ENCODE measurements around the gene EIF3L.
A peak's percentile ranks its signal among the peaks of the same experiment; 100 is the strongest.
"Not testable (repeated sequence)": the region's sequence is repeated elsewhere in the genome, so short reads cannot be mapped to it uniquely, and the experiment has no call there.

Gene EIF3L

DNA sequence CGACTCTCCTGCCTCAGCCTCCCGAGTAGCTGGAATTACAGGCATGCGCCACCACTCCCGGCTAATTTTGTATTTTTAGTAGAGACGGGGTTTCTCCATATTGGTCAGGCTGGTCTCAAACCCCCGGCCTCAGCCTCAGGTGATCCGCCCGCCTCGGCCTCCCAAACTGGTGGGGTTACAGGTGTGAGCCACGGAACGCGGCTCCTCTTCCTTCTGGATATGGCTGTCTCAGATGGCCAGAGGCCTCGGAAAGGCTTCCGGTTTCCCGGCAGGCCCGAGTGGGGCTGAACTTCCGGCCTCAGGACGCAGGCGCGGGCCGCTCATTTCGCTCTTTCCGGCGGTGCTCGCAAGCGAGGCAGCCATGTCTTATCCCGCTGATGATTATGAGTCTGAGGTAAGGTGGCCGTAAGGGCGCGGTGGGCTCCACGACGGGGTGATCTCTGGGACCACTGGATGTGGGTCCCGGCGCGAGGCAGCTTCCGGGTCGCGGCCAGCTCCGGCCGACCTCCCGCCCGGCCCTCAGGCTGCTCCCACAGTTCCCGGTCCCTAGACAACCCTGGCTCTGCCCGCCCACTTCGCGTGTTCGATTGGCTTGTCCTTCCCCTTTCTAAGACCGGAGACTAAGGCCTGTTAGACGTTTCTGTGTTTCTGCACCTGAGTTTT is at the start of gene EIF3L:
Gene EIF3L, plus strand, starts transcription at position 331 of the 663 bp plus-strand sequence. Its CDS starts 31 bp downstream, at position 362.
- peak; percentile 92 for DNase-seq
- Mint-ChIP-seq H3K36me3 (ENCODE audit: low read depth) (peaks cover 69% of the 10 kb centered on the region), H3K4me3 (peak within 1 kb of the TSS; percentile 93), H3K27me3 (no peaks in the 10 kb centered on the region), H3K27ac (peak within 1 kb of the TSS; percentile 99), H3K4me1 (ENCODE audit: low read depth) (peaks cover 53% of the 10 kb centered on the region), H3K9me3 (peaks cover 3% of the 10 kb centered on the region)

DNA sequence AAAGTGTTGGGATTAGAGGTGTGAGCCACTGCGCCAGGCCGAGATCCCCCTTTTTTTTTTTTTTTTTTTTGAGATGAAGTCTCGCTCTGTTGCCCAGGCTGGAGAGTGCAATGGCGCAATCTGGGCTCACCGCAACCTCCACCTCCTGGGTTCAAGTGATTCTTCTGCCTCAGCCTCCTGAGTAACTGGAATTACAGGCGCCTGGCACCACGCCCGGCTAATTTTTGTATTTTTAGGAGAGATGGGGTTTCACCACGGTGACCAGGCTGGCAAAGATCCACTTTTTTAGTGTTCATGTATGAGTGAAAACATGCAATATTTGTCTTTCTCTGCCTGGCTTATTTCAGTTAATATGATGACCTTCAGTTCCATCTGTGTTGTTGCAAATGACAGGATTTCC is 49.2 kb upstream of the EIF3L start:
- not testable (repeated sequence) for H3K27ac Mint-ChIP-seq; DNase-seq; H3K36me3 Mint-ChIP-seq (ENCODE audit: low read depth); H3K9me3 Mint-ChIP-seq; H3K4me3 Mint-ChIP-seq
- H3K4me1 Mint-ChIP-seq (ENCODE audit: low read depth): peaks cover 17% of the 10 kb centered on the region
- peaks cover 25% of the 10 kb centered on the region for H3K27me3 Mint-ChIP-seq

GRCh38 chr22:37801946-37802309 is 47.3 kb upstream of the EIF3L start:
- H3K4me3 Mint-ChIP-seq: peak overlapping the region; percentile 57
- peaks cover 43% of the 10 kb centered on the region for H3K27me3 Mint-ChIP-seq
- no peaks in the 10 kb centered on the region for H3K36me3 Mint-ChIP-seq (ENCODE audit: low read depth)
- no peak for DNase-seq
- no peaks in the 10 kb centered on the region for H3K9me3 Mint-ChIP-seq
- H3K27ac Mint-ChIP-seq: no peak overlapping the region
- H3K4me1 Mint-ChIP-seq (ENCODE audit: low read depth): peaks cover 31% of the 10 kb centered on the region

DNA sequence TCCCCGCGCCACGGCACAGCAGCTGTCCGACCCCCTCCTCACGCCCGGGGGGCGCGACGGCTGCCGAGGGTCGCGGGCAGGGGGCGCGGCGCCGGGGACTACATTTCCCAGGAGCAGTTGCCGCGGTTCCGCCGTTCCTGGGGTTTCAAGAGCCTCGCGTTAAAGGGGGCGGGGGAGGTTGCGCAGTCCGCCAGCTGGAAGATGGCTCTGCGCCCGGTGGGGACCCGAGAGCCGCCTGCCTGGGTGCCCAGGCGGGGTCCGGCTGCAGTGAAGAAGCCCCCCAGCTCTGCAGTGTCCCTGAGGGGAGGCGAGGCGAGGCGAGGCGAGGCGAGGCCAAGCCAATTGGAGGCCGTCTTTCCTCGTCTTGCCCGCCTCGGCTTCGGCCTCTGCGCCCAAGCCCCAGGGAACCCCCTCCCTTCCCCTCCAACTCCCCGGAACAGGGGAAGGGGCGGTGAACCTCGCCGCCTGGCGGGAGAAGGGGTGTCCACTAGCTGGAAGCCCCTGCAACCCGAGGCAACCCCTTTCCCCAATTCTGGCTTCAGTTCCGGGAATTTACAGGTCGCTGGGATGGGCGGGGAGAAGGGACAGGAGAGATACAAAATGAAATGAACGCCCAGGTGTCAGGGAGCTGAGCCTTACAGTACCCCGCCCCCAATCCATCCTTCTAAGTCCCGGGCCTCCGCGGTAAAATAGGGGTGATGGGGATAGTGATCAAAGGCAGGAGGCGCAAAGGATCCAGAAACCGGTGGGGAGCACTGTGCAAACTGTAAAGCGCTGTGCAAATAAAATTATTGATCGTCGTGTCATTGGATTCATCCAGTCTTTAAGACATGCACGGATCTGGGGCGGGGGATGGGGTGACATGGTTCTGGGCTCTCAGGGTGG is 46.7 kb upstream of the EIF3L start:
- DNase-seq: peak; percentile 52
- Mint-ChIP-seq H3K4me3 (peak overlapping the region; percentile 56), H3K9me3 (no peaks in the 10 kb centered on the region), H3K27me3 (peaks cover 49% of the 10 kb centered on the region), H3K36me3 (ENCODE audit: low read depth) (no peaks in the 10 kb centered on the region), H3K27ac (no peak overlapping the region), H3K4me1 (ENCODE audit: low read depth) (peaks cover 36% of the 10 kb centered on the region)

DNA sequence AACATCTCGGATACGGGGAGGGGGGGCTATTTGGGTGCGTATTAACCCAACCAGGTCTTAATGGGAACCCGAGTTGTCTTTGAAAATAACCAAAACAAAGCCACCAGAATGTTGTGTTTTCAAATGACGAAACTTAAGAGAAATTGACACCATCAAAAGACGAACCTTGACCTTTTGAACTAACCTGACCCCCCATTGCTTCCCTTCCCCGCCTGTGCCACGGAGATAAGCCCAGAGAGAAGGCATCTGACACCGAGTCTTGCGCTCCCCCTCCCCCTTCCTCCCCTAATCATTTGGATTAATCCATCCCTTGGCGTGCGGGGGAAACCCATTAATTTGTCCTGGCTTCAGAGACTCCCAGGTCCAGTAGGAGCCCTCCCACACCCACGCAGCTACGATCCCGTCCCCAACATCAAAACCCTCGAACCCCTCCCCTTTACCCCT is 46.0 kb upstream of the EIF3L start:
- Mint-ChIP-seq H3K4me1 (ENCODE audit: low read depth) (peaks cover 40% of the 10 kb centered on the region), H3K27me3 (peaks cover 56% of the 10 kb centered on the region), H3K27ac (no peak overlapping the region), H3K9me3 (no peaks in the 10 kb centered on the region), H3K36me3 (ENCODE audit: low read depth) (no peaks in the 10 kb centered on the region), H3K4me3 (peak overlapping the region; percentile 56)
- no peak for DNase-seq

- Mint-ChIP-seq H3K36me3 (ENCODE audit: low read depth) (no peaks in the 10 kb centered on the region), H3K4me3 (peak overlapping the region; percentile 49), H3K27ac (no peak overlapping the region), H3K9me3 (no peaks in the 10 kb centered on the region), H3K4me1 (ENCODE audit: low read depth) (peaks cover 44% of the 10 kb centered on the region), H3K27me3 (peaks cover 62% of the 10 kb centered on the region)
- no peak for DNase-seq
These were observed 45.4 kb upstream of the EIF3L start for GRCh38 chr22:37803639-37804351.

DNA sequence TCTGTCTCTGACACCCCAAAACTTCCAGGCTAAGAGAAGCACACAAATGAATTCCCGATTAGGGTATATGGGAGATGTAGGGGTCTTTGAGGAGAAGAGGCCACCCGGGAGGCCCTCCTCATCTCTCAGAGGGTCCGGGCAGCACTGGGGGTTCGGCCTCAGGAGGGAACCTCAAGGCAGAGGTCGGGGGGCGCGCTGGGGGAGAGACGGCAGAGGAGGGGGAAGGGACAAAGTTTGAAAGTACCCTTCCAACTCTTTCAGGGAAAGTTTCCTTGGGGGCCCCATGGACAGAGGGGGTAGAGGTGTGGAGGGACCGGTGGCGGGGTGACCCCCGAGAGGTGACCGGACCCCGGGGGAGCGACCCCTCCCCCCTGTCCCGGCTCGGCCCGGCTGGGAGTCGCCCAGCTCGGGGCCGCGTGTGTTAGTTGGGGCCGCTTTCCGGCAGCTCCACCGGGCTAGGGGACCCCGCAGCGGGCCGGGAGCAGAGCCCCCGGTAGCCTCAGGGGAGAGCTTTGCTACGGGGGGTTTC is 44.8 kb upstream of the EIF3L start:
- Mint-ChIP-seq H3K4me3 (peak overlapping the region; percentile 49), H3K9me3 (no peaks in the 10 kb centered on the region), H3K27ac (no peak overlapping the region), H3K27me3 (peaks cover 68% of the 10 kb centered on the region), H3K4me1 (ENCODE audit: low read depth) (peaks cover 44% of the 10 kb centered on the region), H3K36me3 (ENCODE audit: low read depth) (no peaks in the 10 kb centered on the region)
- DNase-seq: no peak

GRCh38 chr22:37804881-37805809 is 44.1 kb upstream of the EIF3L start:
- H3K27ac Mint-ChIP-seq: peak overlapping the region; percentile 52
- peak overlapping the region; percentile 62 for H3K4me3 Mint-ChIP-seq
- H3K4me1 Mint-ChIP-seq (ENCODE audit: low read depth): peaks cover 44% of the 10 kb centered on the region
- no peaks in the 10 kb centered on the region for H3K9me3 Mint-ChIP-seq
- DNase-seq: peak; percentile 84
- H3K27me3 Mint-ChIP-seq: peaks cover 75% of the 10 kb centered on the region
- H3K36me3 Mint-ChIP-seq (ENCODE audit: low read depth): no peaks in the 10 kb centered on the region

DNA sequence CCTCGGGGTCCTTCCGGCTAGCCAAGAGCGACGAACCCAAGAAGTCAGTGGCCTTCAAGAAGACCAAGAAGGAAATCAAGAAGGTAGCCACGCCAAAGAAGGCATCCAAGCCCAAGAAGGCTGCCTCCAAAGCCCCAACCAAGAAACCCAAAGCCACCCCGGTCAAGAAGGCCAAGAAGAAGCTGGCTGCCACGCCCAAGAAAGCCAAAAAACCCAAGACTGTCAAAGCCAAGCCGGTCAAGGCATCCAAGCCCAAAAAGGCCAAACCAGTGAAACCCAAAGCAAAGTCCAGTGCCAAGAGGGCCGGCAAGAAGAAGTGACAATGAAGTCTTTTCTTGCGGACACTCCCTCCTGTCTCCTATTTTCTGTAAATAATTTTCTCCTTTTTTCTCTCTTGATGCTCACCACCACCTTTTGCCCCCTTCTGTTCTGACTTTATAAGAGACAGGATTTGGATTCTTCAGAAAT is 43.4 kb upstream of the EIF3L start:
- Mint-ChIP-seq H3K9me3 (no peaks in the 10 kb centered on the region), H3K27ac (no peak overlapping the region), H3K4me3 (peak overlapping the region; percentile 62), H3K4me1 (ENCODE audit: low read depth) (peaks cover 44% of the 10 kb centered on the region), H3K36me3 (ENCODE audit: low read depth) (no peaks in the 10 kb centered on the region), H3K27me3 (peaks cover 74% of the 10 kb centered on the region)
- no peak for DNase-seq

DNA sequence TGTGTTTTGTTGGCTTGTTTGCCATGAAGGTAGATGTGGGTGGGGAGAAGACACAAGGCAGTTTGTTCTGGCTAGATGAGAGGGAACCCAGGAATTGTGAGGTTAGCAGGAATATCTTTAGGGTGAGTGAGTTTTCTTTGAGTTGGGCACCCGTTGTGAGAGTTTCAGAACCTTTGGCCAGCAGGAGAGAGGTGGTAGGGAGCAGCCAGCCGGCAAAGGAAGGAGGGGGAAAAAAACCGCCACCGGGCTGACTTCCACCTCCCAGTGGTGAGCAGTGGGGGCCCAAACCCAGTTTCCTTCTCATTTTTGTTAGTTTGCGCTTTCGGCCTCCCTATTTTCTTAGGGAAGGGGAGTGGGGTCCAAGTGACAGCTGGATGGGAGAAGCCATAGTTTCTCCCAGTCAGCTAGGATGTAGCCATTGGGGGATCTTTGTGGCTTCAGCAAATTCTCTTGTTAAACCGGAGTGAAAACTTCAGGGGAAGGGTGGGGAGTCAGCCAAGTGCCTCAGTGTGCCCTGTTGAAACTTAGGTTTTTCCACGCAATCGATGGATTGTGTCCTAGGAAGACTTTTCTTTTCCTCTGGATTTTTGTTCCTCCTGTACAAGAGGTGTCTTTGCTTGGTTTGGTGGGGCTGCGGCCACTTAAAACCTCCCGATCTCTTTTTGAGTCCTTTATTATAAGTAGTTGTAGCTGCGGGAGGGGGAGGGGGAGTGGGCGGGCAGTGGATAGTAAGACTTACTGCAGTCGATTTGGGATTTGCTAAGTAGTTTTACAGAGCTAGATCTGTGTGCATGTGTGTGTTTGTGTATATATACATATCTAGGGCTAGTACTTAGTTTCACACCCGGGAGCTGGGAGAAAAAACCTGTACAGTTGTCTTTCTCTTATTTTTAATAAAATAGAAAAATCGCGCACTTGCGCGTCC is 42.5 kb upstream of the EIF3L start:
- H3K9me3 Mint-ChIP-seq: no peaks in the 10 kb centered on the region
- no peaks in the 10 kb centered on the region for H3K36me3 Mint-ChIP-seq (ENCODE audit: low read depth)
- H3K4me3 Mint-ChIP-seq: peak overlapping the region; percentile 79
- no peak overlapping the region for H3K27ac Mint-ChIP-seq
- peaks cover 44% of the 10 kb centered on the region for H3K4me1 Mint-ChIP-seq (ENCODE audit: low read depth)
- DNase-seq: no peak
- peaks cover 79% of the 10 kb centered on the region for H3K27me3 Mint-ChIP-seq

- H3K27me3 Mint-ChIP-seq: peaks cover 83% of the 10 kb centered on the region
- H3K36me3 Mint-ChIP-seq (ENCODE audit: low read depth): no peaks in the 10 kb centered on the region
- no peaks in the 10 kb centered on the region for H3K9me3 Mint-ChIP-seq
- peak; percentile 91 for DNase-seq
- H3K4me1 Mint-ChIP-seq (ENCODE audit: low read depth): peaks cover 41% of the 10 kb centered on the region
- no peak within 1 kb of the TSS for H3K27ac Mint-ChIP-seq
- peak within 1 kb of the TSS; percentile 79 for H3K4me3 Mint-ChIP-seq
These were observed 41.6 kb upstream of the EIF3L start, which contains the start of gene GCAT for GRCh38 chr22:37807410-37808293. Gene GCAT, plus strand, starts transcription at chr22:37807934. Its CDS starts 34 bp downstream, at chr22:37807968.

DNA sequence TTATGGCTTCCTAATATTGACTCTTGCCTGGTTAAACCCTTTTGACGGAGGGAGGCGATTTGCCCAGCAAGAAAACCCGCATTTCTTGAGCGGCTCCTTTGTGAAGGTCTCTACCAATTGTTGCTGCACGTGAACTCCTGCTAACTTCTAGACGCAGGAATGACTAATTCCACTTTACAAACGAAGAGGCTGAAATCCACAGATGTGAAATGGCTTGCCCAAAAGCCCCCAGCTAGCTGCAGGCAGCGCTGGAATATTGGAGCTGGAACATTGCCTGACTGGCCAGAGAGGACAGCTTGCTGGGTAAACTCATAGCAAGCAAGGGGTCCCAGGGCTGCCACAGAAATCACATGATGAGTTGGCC is 40.9 kb upstream of the EIF3L start:
- Mint-ChIP-seq H3K27ac (no peak overlapping the region), H3K4me3 (peak overlapping the region; percentile 79), H3K9me3 (no peaks in the 10 kb centered on the region), H3K27me3 (peaks cover 80% of the 10 kb centered on the region), H3K4me1 (ENCODE audit: low read depth) (peaks cover 35% of the 10 kb centered on the region), H3K36me3 (ENCODE audit: low read depth) (no peaks in the 10 kb centered on the region)
- no peak for DNase-seq
